Fibroblast of lung (primary cell): Measurements from ENCODE around the gene HABP2.

Experiments
- EZH2 ChIP-seq: IDR thresholded peaks from 2 replicates; pipeline ENCODE4 v1.5.1; 2012; ENCODE audit warnings: low read length, control low read depth, mild to moderate bottlenecking; ENCODE audit errors: missing control alignments
- TF ChIP-seq, protein P1 (sequence below), 2 donors: IDR thresholded peaks in 1 of 2; conservative IDR thresholded peaks in 1 of 2; 1 replicate in 1 of 2; 2 replicates in 1 of 2; pipeline ENCODE4 v1.5.1; 2011 to 2012; ENCODE audit warnings: low read length in 2 of 2, control low read depth in 1 of 2, inconsistent platforms in 1 of 2, low read depth in 1 of 2, mild to moderate bottlenecking in 1 of 2

DNA sequence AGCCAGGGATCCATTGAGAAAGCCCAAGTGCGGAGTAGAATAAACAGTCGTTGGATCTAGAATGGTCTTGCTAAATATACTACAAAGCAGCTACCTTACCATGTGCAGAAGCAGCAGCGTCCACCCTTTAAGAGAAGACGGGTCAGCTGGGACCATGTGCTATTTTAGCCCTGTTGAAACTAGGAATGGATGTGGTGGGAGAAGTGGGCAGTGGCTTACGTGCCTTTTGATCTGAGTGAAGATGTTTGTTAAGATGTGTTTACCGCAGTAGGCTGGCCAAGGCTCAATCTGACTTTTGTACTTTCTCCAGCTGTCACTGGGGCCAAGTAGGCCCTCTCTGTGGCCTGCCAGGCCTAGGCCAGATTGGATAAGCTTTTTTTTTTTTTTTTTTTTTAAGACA lies 9.2 kb downstream of the HABP2 start:
- TF ChIP-seq, protein P1, sequence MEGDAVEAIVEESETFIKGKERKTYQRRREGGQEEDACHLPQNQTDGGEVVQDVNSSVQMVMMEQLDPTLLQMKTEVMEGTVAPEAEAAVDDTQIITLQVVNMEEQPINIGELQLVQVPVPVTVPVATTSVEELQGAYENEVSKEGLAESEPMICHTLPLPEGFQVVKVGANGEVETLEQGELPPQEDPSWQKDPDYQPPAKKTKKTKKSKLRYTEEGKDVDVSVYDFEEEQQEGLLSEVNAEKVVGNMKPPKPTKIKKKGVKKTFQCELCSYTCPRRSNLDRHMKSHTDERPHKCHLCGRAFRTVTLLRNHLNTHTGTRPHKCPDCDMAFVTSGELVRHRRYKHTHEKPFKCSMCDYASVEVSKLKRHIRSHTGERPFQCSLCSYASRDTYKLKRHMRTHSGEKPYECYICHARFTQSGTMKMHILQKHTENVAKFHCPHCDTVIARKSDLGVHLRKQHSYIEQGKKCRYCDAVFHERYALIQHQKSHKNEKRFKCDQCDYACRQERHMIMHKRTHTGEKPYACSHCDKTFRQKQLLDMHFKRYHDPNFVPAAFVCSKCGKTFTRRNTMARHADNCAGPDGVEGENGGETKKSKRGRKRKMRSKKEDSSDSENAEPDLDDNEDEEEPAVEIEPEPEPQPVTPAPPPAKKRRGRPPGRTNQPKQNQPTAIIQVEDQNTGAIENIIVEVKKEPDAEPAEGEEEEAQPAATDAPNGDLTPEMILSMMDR (conservative IDR thresholded peaks at IDR 0.05 in 1 of 2, IDR thresholded peaks at IDR 0.05 in 1 of 2; ENCODE audit: low read depth in 1 of 2, low read length in 2 of 2) = no peak
- TF ChIP-seq EZH2 = no peak
